ENCODE results near the gene FCRL6.

DNA sequence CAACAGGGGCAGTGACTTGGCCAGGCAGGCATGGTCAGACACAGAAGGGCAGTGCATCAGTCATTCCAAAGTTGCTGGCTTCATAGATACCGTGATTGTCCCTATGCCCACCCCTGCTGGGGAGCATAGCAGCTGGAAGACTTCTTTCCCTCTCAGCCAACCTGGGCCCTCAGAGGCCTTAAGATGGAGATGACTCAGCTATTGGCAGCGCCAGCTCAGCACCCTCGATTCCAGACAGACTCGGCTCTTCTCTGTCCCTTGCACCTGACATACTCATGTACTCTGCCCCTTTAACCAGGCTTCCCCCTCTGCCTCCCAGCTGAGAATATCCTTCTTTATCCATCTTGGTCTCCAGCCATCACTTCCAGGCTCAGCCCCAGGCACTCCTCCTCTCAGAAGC is 41.3 kb downstream of the FCRL6 start:
- TF ChIP-seq ZBTB8A (tag by site-specific recombination; IDR thresholded peaks at IDR 0.05) (no peak), ZBTB7A (tag by site-specific recombination; IDR thresholded peaks at IDR 0.05; ENCODE audit: low read depth) (no peak)
- TF ChIP-seq, protein P1, sequence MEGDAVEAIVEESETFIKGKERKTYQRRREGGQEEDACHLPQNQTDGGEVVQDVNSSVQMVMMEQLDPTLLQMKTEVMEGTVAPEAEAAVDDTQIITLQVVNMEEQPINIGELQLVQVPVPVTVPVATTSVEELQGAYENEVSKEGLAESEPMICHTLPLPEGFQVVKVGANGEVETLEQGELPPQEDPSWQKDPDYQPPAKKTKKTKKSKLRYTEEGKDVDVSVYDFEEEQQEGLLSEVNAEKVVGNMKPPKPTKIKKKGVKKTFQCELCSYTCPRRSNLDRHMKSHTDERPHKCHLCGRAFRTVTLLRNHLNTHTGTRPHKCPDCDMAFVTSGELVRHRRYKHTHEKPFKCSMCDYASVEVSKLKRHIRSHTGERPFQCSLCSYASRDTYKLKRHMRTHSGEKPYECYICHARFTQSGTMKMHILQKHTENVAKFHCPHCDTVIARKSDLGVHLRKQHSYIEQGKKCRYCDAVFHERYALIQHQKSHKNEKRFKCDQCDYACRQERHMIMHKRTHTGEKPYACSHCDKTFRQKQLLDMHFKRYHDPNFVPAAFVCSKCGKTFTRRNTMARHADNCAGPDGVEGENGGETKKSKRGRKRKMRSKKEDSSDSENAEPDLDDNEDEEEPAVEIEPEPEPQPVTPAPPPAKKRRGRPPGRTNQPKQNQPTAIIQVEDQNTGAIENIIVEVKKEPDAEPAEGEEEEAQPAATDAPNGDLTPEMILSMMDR (tag by site-specific recombination; IDR thresholded peaks at IDR 0.05), result no peak

All from HEK293 (cell line).